IMR-90 (cell line): ENCODE measurements around the gene MRTFA. TPM values are rescaled to one million over a fixed set of nuclear protein-coding genes. Genes with fewer than 3 reads are reported as not detected.

Experiments used
- ATAC-seq: fragments of 200-7000 bp; cut with Tn5 transposase; 2 replicates; pipeline ENCODE4 v1.9.1; 2020; ENCODE audit warnings: low read depth, mild to moderate bottlenecking, moderate library complexity
- BruUV-seq: library from RNA; stranded (reverse); fragments of 400-500 nt; replicated peaks from 2 replicates; lab custom pipeline; 2021; lab: Mats Ljungman, UMichigan
- CTCF ChIA-PET: fragments of 300-600 bp; formaldehyde crosslinking; extraction: SDS; loops from one replicate; lab custom pipeline; 2021; ENCODE audit warnings: antibody characterized with exemption; lab: Yijun Ruan, JAX
- POLR2A ChIA-PET: fragments of 300-600 bp; sonication (Branson Sonifier 250); formaldehyde crosslinking; loops from one replicate; lab custom pipeline; 2022; ENCODE audit warnings: antibody characterized with exemption; ENCODE audit not compliant: unreplicated experiment; lab: Charles Lee
- DNase-seq: peaks from one replicate; pipeline ENCODE4 v3.0.0; 2013
- H2AFZ ChIP-seq: replicated peaks from 2 replicates; pipeline ENCODE3; 2013; ENCODE audit warnings: low read length, mild to moderate bottlenecking; ENCODE audit not compliant: poor library complexity
- H2AK5ac ChIP-seq: 2 replicates; pipeline ENCODE4 v1.6.1; 2013; ENCODE audit warnings: low read depth, low read length, inconsistent platforms
- H2AK9ac ChIP-seq: replicated peaks from 2 replicates; pipeline ENCODE3; 2013; ENCODE audit warnings: mild to moderate bottlenecking, low read depth, low read length, moderate library complexity; ENCODE audit not compliant: poor library complexity
- H2BK120ac ChIP-seq: 2 replicates; pipeline ENCODE4 v1.6.1; 2013; ENCODE audit warnings: low read depth, low read length, inconsistent platforms
- H2BK15ac ChIP-seq: 3 replicates; pipeline ENCODE4 v1.6.1; 2013; ENCODE audit warnings: low read depth, low read length, inconsistent platforms
- H2BK20ac ChIP-seq: 2 replicates; pipeline ENCODE4 v1.6.1; 2013; ENCODE audit warnings: low read depth, mild to moderate bottlenecking, inconsistent platforms, low read length, moderate library complexity
- H2BK5ac ChIP-seq: 2 replicates; pipeline ENCODE4 v1.6.1; 2013; ENCODE audit warnings: mild to moderate bottlenecking, low read depth, low read length, inconsistent platforms; ENCODE audit not compliant: poor library complexity, severe bottlenecking
- H3K14ac ChIP-seq: replicated peaks from 2 replicates; pipeline ENCODE4 v1.6.1; 2013; ENCODE audit warnings: low read depth, low read length, inconsistent platforms
- H3K18ac ChIP-seq: 2 replicates; pipeline ENCODE4 v1.6.1; 2013; ENCODE audit warnings: low read depth, low read length, control low read depth
- H3K23ac ChIP-seq: 2 replicates; pipeline ENCODE4 v1.6.1; 2013; ENCODE audit warnings: low read depth, low read length, inconsistent platforms
- H3K27ac ChIP-seq: 2 replicates; pipeline ENCODE4 v1.5.1; 2013; ENCODE audit warnings: mild to moderate bottlenecking, control low read depth, low read length; ENCODE audit not compliant: insufficient read depth
- H3K27me3 ChIP-seq: 2 replicates; pipeline ENCODE4 v1.6.1; 2013; ENCODE audit warnings: low read length; ENCODE audit not compliant: control insufficient read depth, insufficient read depth
- H3K36me3 ChIP-seq: 2 replicates; pipeline ENCODE4 v1.6.1; 2013; ENCODE audit warnings: low read length, mixed read lengths; ENCODE audit not compliant: control insufficient read depth, insufficient read depth
- H3K4ac ChIP-seq: 2 replicates; pipeline ENCODE4 v1.6.1; 2013; ENCODE audit warnings: low read depth, low read length, inconsistent platforms
- H3K4me1 ChIP-seq: 2 replicates; pipeline ENCODE4 v1.6.1; 2013; ENCODE audit warnings: low read length, mixed read lengths; ENCODE audit not compliant: control insufficient read depth, insufficient read depth
- H3K4me2 ChIP-seq: 2 replicates; pipeline ENCODE4 v1.6.1; 2013; ENCODE audit warnings: low read depth, mild to moderate bottlenecking, control low read depth, low read length, moderate library complexity
- H3K4me3 ChIP-seq: 2 replicates; pipeline ENCODE4 v1.5.1; 2013; ENCODE audit warnings: low read depth, mild to moderate bottlenecking, control low read depth, low read length, moderate library complexity; ENCODE audit not compliant: insufficient read depth
- H3K56ac ChIP-seq: 2 replicates; pipeline ENCODE4 v1.6.1; 2013; ENCODE audit warnings: low read length, inconsistent platforms; ENCODE audit not compliant: insufficient read depth; ENCODE audit errors: extremely low read depth
- H3K79me1 ChIP-seq, 2 experiments: 2 replicates each; pipeline ENCODE4 v1.6.1; 2013; ENCODE audit warnings: low read length in 2 of 2, inconsistent platforms in 1 of 2, low read depth in 1 of 2
- H3K9ac ChIP-seq: 2 replicates; pipeline ENCODE4 v1.6.1; 2013; ENCODE audit warnings: low read depth, low read length, control low read depth
- H3K9me1 ChIP-seq: 2 replicates; pipeline ENCODE4 v1.6.1; 2013; ENCODE audit warnings: low read length, inconsistent platforms; ENCODE audit not compliant: insufficient read depth
- H3K9me3 ChIP-seq: 2 replicates; pipeline ENCODE4 v1.6.1; 2013; ENCODE audit warnings: low read length; ENCODE audit not compliant: control insufficient read depth, insufficient read depth
- H4K20me1 ChIP-seq: 2 replicates; pipeline ENCODE4 v1.6.1; 2013; ENCODE audit warnings: low read length, inconsistent platforms; ENCODE audit not compliant: insufficient read depth
- H4K5ac ChIP-seq: 2 replicates; pipeline ENCODE4 v1.6.1; 2013; ENCODE audit warnings: mild to moderate bottlenecking, low read depth, low read length, control low read depth
- H4K8ac ChIP-seq, 2 experiments: 2 replicates each; pipeline ENCODE4 v1.6.1; 2013; ENCODE audit warnings: low read depth in 2 of 2, low read length in 2 of 2, control low read depth in 1 of 2, inconsistent platforms in 1 of 2
- H4K91ac ChIP-seq: 2 replicates; pipeline ENCODE4 v1.6.1; 2013; ENCODE audit warnings: low read depth, low read length, inconsistent platforms; ENCODE audit not compliant: insufficient read depth
- NFE2L2 ChIP-seq: fragments of 150-350 bp; IDR thresholded peaks from 2 replicates; pipeline ENCODE4 v1.6.1; 2016; ENCODE audit warnings: low read depth, mild to moderate bottlenecking, low read length
- RCOR1 ChIP-seq: IDR thresholded peaks from 2 replicates; pipeline ENCODE4 v1.6.1; 2012; ENCODE audit warnings: mild to moderate bottlenecking, low read length, improper control_type of control experiment; ENCODE audit not compliant: insufficient replicate concordance
- WGBS, 2 experiments: methylation state at CpG; one replicate each; pipeline versions ENCODE4 v1.1.5 to v1.1.7; 2013; ENCODE audit warnings: missing lambda C conversion rate in 2 of 2; ENCODE audit not compliant: insufficient read length in 1 of 2; ENCODE audit errors: extremely low coverage in 2 of 2; 5-methylcytosine and 5-hydroxymethylcytosine counted together
- dilution Hi-C: fragments of 300-500 bp; cut with HindIII; formaldehyde crosslinking; loops from one replicate; pipeline ENCODE4 v1.14.3; 2018; ENCODE audit warnings: low sequenced_read_pairs; ENCODE audit not compliant: unreplicated experiment
- in situ Hi-C: fragments of 300-500 bp; cut with MboI; formaldehyde crosslinking; loops from 3 replicates; pipeline ENCODE4 v1.14.3; 2019; ENCODE audit warnings: low sequenced_read_pairs, inconsistent platforms, mixed read lengths
- intact Hi-C: fragments of 100-400 bp; cut with micrococcal nuclease; formaldehyde crosslinking; loops from 2 replicates; pipeline ENCODE4 v1.10.0; 2022
- polyA plus RNA-seq, 3 experiments: library from polyadenylated mRNA; depleted of rRNA; stranded (reverse); fragments of >200 nt; gene quantifications; 2 replicates each; pipeline ENCODE4 v1.2.3, GENCODE V29; 2012; ENCODE audit warnings: low replicate concordance in 1 of 3
- total RNA-seq: library from RNA; depleted of rRNA; stranded (reverse); fragments of >200 nt; gene quantifications from 2 replicates; pipeline ENCODE4 v1.2.3, GENCODE V29; 2012

Gene MRTFA
- total and polyA plus RNA-seq, 2 of the 4 experiments (the other 2 are of a cell fraction), result 12.5 to 17.2 TPM

- H3K18ac ChIP-seq, result no peak overlapping the region
- in situ Hi-C loops (no loop called here), intact Hi-C loops (loop anchor here (5.0 to 10.0 kb wide), 2 partner anchors 273 to 520 kb away; no protein-coding TSS in a partner anchor), dilution Hi-C loops (no loop called here)
- H3K4me3 ChIP-seq, result no peak overlapping the region
- H2BK120ac ChIP-seq, result no peak overlapping the region
- H2AFZ ChIP-seq, result no peak overlapping the region
- no peak overlapping the region for H4K5ac ChIP-seq
- no peak overlapping the region for H2BK15ac ChIP-seq
- H2AK9ac ChIP-seq, result no peak overlapping the region
- no peaks in the 10 kb centered on the region for H3K27me3 ChIP-seq
- ChIA-PET CTCF (no interaction called here), POLR2A (no interaction called here)
- H3K27ac ChIP-seq, result no peak overlapping the region
- H4K8ac ChIP-seq, result no peak overlapping the region
- H3K36me3 ChIP-seq, result no peaks in the 10 kb centered on the region
- BruUV-seq, result no TSS peak
- H2AK5ac ChIP-seq, result no peak overlapping the region
- WGBS, 2 experiments, result 96% methylated on average over 7 of the region's 8 CpGs; no CpG with 5 or more reads in 1 of the 2 experiments
- peaks cover 21% of the 10 kb centered on the region; the same call in 1 of the 2 replicates for H4K20me1 ChIP-seq
- TF ChIP-seq NFE2L2 (peak; percentile 42; the same call in 1 of the 2 replicates), RCOR1 (no peak)
- H2BK20ac ChIP-seq, result no peak overlapping the region
- H3K4me2 ChIP-seq, result no peak overlapping the region
- no peak overlapping the region for H3K9ac ChIP-seq
- H3K9me1 ChIP-seq, result peaks cover 15% of the 10 kb centered on the region
- H4K91ac ChIP-seq, result no peak overlapping the region
- peaks cover 3% of the 10 kb centered on the region; the same call in 1 of the 2 replicates for H3K4me1 ChIP-seq
- no peaks in the 10 kb centered on the region for H3K9me3 ChIP-seq
- ATAC-seq, result no peak
- H2BK5ac ChIP-seq, result no peak overlapping the region
- no peak overlapping the region for H3K14ac ChIP-seq
- DNase-seq, result no peak
- no peak overlapping the region for H3K23ac ChIP-seq
- peaks cover 26 to 68% of the 10 kb centered on the region in 2 experiments for H3K79me1 ChIP-seq
- H3K4ac ChIP-seq, result no peak overlapping the region
- H3K56ac ChIP-seq, result no peak overlapping the region
Observed at GRCh38 chr22:40374567-40374966, 262.0 kb downstream of the MRTFA start.
